ENCODE data around the gene ITGA3. TPM values are rescaled to one million over a fixed set of nuclear protein-coding genes. Genes with fewer than 3 reads are reported as not detected.
A peak's percentile ranks its signal among the peaks of the same experiment; 100 is the strongest.

ITGA3 gene
- total and polyA plus RNA-seq, 10 donors = 5.5 to 52.3 (median 32.8) TPM

DNA sequence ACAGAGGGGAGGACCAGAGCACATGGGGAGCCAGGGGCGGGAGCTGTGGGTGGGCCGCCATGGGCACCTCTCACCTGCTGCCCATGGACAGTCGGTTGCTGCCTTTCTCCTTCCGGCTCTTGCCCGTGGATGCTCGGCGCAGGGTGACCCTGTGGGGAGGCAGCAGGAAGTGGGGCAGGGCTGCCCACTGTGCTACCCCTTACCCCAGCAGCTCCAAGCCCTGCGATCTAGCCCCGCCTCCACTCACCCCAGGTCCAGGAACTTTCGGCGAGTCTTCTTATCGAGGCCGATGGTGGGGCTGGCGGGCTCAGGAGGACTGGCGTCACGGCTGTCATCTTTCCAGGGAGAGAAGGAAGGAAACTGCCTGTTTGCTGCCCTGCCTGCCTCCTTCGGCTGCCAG lies 59.8 kb downstream of the ITGA3 start:
- peaks cover 9 to 57% (median 32%) of the 10 kb centered on the region in 6 donors for H3K4me1 ChIP-seq
- intact Hi-C loops (cut with DNase I; ENCODE audit: low total_unique reads) = loop anchor here (10.0 kb wide), 1 partner anchor 179 kb away; no protein-coding TSS in a partner anchor
- DNase-seq = no peak
- H3K27me3 ChIP-seq (replicated peaks in 1 of 7) = peaks cover 0 to 57% (median 12%) of the 10 kb centered on the region in 7 donors
- H3K36me3 ChIP-seq = peaks cover 0 to 5% (median 0%) of the 10 kb centered on the region in 6 donors
- WGBS, 5 donors = 41 to 54% (median 48%) methylated on average over 12 to 17 of the region's 17 CpGs
- H3K27ac ChIP-seq = no peak overlapping the region
- H3K4me3 ChIP-seq = no peak overlapping the region
- TF ChIP-seq, protein P1, sequence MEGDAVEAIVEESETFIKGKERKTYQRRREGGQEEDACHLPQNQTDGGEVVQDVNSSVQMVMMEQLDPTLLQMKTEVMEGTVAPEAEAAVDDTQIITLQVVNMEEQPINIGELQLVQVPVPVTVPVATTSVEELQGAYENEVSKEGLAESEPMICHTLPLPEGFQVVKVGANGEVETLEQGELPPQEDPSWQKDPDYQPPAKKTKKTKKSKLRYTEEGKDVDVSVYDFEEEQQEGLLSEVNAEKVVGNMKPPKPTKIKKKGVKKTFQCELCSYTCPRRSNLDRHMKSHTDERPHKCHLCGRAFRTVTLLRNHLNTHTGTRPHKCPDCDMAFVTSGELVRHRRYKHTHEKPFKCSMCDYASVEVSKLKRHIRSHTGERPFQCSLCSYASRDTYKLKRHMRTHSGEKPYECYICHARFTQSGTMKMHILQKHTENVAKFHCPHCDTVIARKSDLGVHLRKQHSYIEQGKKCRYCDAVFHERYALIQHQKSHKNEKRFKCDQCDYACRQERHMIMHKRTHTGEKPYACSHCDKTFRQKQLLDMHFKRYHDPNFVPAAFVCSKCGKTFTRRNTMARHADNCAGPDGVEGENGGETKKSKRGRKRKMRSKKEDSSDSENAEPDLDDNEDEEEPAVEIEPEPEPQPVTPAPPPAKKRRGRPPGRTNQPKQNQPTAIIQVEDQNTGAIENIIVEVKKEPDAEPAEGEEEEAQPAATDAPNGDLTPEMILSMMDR (IDR thresholded peaks at IDR 0.05 in 8 of 11, conservative IDR thresholded peaks at IDR 0.05 in 3 of 11) = no peak
- no peak for TF ChIP-seq POLR2A (IDR thresholded peaks at IDR 0.05)
- peak in 2 of 3 donors; percentile 22 to 52 for TF ChIP-seq POLR2AphosphoS5 (IDR thresholded peaks at IDR 0.05)
- H3K9me3 ChIP-seq = no peaks in the 10 kb centered on the region

DNA sequence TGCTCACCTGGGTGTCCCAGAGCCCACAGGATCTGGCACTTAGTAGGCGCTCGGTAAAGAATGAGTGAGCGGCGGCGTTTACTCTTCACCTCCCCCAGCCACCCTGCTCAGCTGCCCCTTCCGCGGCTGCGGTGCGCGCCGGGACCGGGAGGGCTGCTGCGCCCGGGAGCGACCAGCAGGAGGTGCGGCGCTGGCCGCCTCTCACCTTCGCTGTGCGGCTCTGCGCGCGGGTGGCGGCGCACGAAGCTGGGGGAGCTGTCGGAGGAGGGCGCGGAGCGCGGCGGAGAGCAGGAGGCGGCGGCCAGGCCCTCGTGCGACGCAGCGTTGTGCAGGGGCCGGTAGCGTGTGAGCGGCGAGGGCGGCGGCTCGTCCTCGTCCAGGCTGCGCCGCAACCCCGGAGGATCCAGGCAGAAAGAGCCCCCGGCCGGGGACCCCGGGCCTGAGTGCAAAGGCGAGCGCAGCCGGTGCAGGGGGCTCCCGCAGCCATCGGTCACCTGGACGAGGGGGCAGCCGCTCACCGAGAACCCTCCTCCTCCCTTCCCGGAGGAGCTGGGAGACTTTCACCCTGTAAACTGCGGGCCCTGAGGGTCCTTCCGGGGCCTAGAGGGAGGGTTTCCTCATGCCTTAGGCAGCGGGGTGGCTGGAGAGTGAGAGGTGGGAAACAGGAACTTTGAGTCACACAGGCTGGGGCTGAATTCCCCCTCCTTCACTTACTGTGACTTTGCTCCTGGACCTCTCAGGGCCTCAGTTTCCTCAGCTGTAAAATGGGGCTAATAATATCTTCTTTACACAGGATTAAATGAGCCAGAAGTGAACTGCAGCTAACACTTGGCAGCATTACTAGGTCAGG lies 61.5 kb downstream of the ITGA3 start:
- 8 to 12% (median 10%) methylated on average over 11 to 64 of the region's 64 CpGs for WGBS, 5 donors
- Histone ChIP-seq H3K4me1 (peaks cover 5 to 40% (median 19%) of the 10 kb centered on the region in 6 donors), H3K9me3 (no peaks in the 10 kb centered on the region), H3K27me3 (replicated peaks in 1 of 7) (peaks cover 0 to 57% (median 12%) of the 10 kb centered on the region in 7 donors), H3K36me3 (no peaks in the 10 kb centered on the region), H3K4me3 (peak overlapping the region in 5 of 8 donors; percentile 12 to 60 (median 25)), H3K27ac (no peak overlapping the region)
- DNase-seq = peak; percentile 87
- intact Hi-C loops (cut with DNase I; ENCODE audit: low total_unique reads) = loop anchor here (10.0 kb wide), 1 partner anchor 177 kb away; no protein-coding TSS in a partner anchor
- TF ChIP-seq POLR2A (IDR thresholded peaks at IDR 0.05) = no peak
- TF ChIP-seq, protein P1 (IDR thresholded peaks at IDR 0.05 in 8 of 11, conservative IDR thresholded peaks at IDR 0.05 in 3 of 11) = peak; percentile 25 to 73 (median 52)
- peak in 2 of 3 donors; percentile 50 to 58 for TF ChIP-seq POLR2AphosphoS5 (IDR thresholded peaks at IDR 0.05)

DNA sequence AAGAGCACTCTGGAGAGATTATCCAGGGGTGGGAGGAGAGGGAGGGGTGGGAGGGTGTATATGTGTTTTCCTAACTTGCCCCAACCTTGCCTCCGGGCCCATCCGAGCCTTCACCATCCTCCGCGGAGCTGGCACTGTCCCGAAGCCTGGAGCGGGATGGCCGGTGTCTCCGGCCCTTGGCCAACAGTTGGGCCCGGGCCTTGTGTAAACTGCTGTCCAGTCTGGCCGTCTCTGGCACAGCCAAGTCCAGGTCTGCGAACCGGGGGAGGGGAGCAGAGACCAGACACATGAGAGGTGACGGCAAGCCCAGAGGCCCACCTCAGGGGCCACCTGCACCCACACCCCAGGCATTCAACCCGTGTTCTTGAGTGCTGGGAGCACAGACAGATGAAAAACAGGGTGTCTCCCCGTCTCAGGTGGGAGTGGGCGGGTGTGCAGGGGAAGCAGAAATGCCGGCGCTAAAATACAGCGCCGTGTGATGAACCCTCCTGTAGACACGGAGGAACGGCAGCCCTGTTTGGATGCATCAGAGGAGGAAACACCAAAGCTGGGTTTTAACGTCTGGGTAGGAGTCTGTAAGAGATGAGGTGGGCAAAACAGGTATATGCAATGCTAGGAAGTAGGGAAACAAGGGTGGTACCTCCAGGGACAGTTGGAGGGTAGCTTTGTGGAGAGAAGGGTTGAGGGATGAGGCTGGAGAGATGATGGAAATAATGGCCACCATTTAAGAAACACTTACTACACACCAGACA lies 62.3 kb downstream of the ITGA3 start:
- 86 to 92% (median 91%) methylated on average over 22 to 23 of the region's 23 CpGs for WGBS, 5 donors
- Histone ChIP-seq H3K36me3 (no peaks in the 10 kb centered on the region), H3K27ac (no peak overlapping the region), H3K4me3 (no peak overlapping the region), H3K9me3 (no peaks in the 10 kb centered on the region), H3K27me3 (replicated peaks in 1 of 7) (peaks cover 0 to 57% (median 12%) of the 10 kb centered on the region in 7 donors), H3K4me1 (peaks cover 5 to 32% (median 17%) of the 10 kb centered on the region in 6 donors)
- TF ChIP-seq POLR2AphosphoS5 (IDR thresholded peaks at IDR 0.05) (no peak), POLR2A (IDR thresholded peaks at IDR 0.05) (no peak)
- TF ChIP-seq, protein P1 (IDR thresholded peaks at IDR 0.05 in 8 of 11, conservative IDR thresholded peaks at IDR 0.05 in 3 of 11) = no peak
- no peak for DNase-seq
- intact Hi-C loops (cut with DNase I; ENCODE audit: low total_unique reads) = loop anchor here (10.0 kb wide), 1 partner anchor 177 kb away; no protein-coding TSS in a partner anchor

All from spleen (tissue), 11 donors.